ENCODE results near the gene CRBN. TPM values are rescaled to one million over a fixed set of nuclear protein-coding genes. Genes with fewer than 3 reads are reported as not detected.

CRBN gene
- total RNA-seq, 4 donors from 2014 or later = 56.1 to 205 (median 124) TPM

- TF ChIP-seq EP300 (IDR thresholded peaks at IDR 0.05) = no peak
- no peak for TF ChIP-seq POLR2A (IDR thresholded peaks at IDR 0.05)
- TF ChIP-seq CTCF (IDR thresholded peaks at IDR 0.05) = no peak
- no peak for TF ChIP-seq POLR2AphosphoS5 (IDR thresholded peaks at IDR 0.05)
- H3K27me3 ChIP-seq = no peaks in the 10 kb centered on the region
- H3K9me3 ChIP-seq = no peaks in the 10 kb centered on the region
- WGBS, 2 donors (ENCODE audit: low coverage in 1 of 2) = 69 to 71% methylated on average over 4 to 5 of the region's 5 CpGs
- H3K36me3 ChIP-seq = peaks cover 0 to 35% of the 10 kb centered on the region in 2 donors
- H3K4me1 ChIP-seq = peaks cover 0 to 32% (median 7%) of the 10 kb centered on the region in 3 donors
- no peak overlapping the region for H3K27ac ChIP-seq
- H3K4me3 ChIP-seq = no peak overlapping the region
- ATAC-seq = no peak
Observed at GRCh38 chr3:3129579-3129978, 49.9 kb downstream of the CRBN start.

GRCh38 chr3:3127432-3128010 is 52.0 kb downstream of the CRBN start:
- Histone ChIP-seq H3K27ac (peak overlapping the region; percentile 66 to 96 (median 92)), H3K4me1 (peaks cover 0 to 32% (median 7%) of the 10 kb centered on the region in 3 donors), H3K36me3 (peaks cover 0 to 28% of the 10 kb centered on the region in 2 donors), H3K4me3 (peak overlapping the region; percentile 59 to 92), H3K9me3 (no peaks in the 10 kb centered on the region), H3K27me3 (no peaks in the 10 kb centered on the region)
- ATAC-seq = no peak
- TF ChIP-seq CTCF (IDR thresholded peaks at IDR 0.05) = no peak
- TF ChIP-seq EP300 (IDR thresholded peaks at IDR 0.05) = no peak
- TF ChIP-seq POLR2A (IDR thresholded peaks at IDR 0.05) = no peak
- no peak for TF ChIP-seq POLR2AphosphoS5 (IDR thresholded peaks at IDR 0.05)
- WGBS, 2 donors (ENCODE audit: low coverage in 1 of 2) = 52 to 94% methylated on average over 4 to 11 of the region's 20 CpGs

GRCh38 chr3:3126477-3127431 is 52.7 kb downstream of the CRBN start, which contains the start of gene TRNT1:
Gene TRNT1, plus strand, starts transcription at chr3:3126940. Its CDS starts 2,101 bp downstream, at chr3:3129041.
- H3K36me3 ChIP-seq = peaks cover 0 to 28% of the 10 kb centered on the region in 2 donors
- H3K9me3 ChIP-seq = no peaks in the 10 kb centered on the region
- peak within 1 kb of the TSS; percentile 59 to 92 for H3K4me3 ChIP-seq
- WGBS, 2 donors (ENCODE audit: low coverage in 1 of 2) = 2 to 5% methylated on average over 5 to 19 of the region's 100 CpGs
- peak; percentile 99 for ATAC-seq
- H3K27ac ChIP-seq = peak within 1 kb of the TSS; percentile 66 to 96 (median 92)
- TF ChIP-seq POLR2AphosphoS5 (IDR thresholded peaks at IDR 0.05) (peak; percentile 98), EP300 (IDR thresholded peaks at IDR 0.05) (no peak), POLR2A (IDR thresholded peaks at IDR 0.05) (peak; percentile 93 to 94), CTCF (IDR thresholded peaks at IDR 0.05) (peak in 1 of 4 experiments; percentile 18)
- peaks cover 0 to 32% (median 7%) of the 10 kb centered on the region in 3 donors for H3K4me1 ChIP-seq
- no peaks in the 10 kb centered on the region for H3K27me3 ChIP-seq

- WGBS, 2 donors (ENCODE audit: low coverage in 1 of 2) = 88 to 90% methylated on average over 18 to 20 of the region's 24 CpGs
- ATAC-seq = no peak
Observed at GRCh38 chr3:3125977-3126376, 53.5 kb downstream of the CRBN start.

DNA sequence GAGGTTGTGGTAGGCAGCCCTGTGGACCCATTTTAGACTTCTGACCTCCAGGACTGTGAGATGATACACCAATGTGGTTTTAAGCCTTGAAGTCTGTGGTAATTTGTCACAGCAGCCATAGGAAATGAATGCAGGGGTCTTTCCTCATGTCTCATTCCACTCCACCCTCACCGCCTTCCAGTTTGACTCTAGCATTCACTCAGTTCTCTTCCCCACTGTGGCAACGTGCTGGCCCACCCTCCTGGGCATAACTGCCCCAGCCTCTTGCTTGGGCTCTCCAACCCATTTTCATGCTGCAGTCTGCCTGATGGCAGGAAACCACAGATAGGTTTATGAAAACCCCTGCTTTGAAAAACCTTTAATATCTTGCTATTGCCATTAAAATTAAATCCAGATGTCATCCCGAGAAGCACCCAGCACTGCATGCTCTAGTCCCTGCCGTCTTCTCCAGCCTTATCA is 60.1 kb downstream of the CRBN start:
- Histone ChIP-seq H3K4me3 (no peak overlapping the region), H3K36me3 (no peaks in the 10 kb centered on the region), H3K27ac (no peak overlapping the region), H3K9me3 (no peaks in the 10 kb centered on the region), H3K4me1 (no peaks in the 10 kb centered on the region), H3K27me3 (peaks cover 6% of the 10 kb centered on the region)
- ATAC-seq = no peak
- TF ChIP-seq EP300 (IDR thresholded peaks at IDR 0.05) (no peak), POLR2AphosphoS5 (IDR thresholded peaks at IDR 0.05) (no peak), POLR2A (IDR thresholded peaks at IDR 0.05) (no peak), CTCF (IDR thresholded peaks at IDR 0.05) (no peak)
- 65 to 81% methylated on average over 4 of the region's 4 CpGs for WGBS, 2 donors (ENCODE audit: low coverage in 1 of 2)

More at GRCh38 chr3:3125977-3126376, 53.5 kb downstream of the CRBN start:
- no peaks in the 10 kb centered on the region for H3K9me3 ChIP-seq
- H3K4me3 ChIP-seq = peak overlapping the region; percentile 59 to 92
- H3K36me3 ChIP-seq = peaks cover 0 to 23% of the 10 kb centered on the region in 2 donors
- H3K27ac ChIP-seq = peak overlapping the region; percentile 66 to 96 (median 92)
- peaks cover 0 to 32% (median 7%) of the 10 kb centered on the region in 3 donors for H3K4me1 ChIP-seq
- TF ChIP-seq POLR2A (IDR thresholded peaks at IDR 0.05) = no peak
- no peak for TF ChIP-seq POLR2AphosphoS5 (IDR thresholded peaks at IDR 0.05)
- TF ChIP-seq EP300 (IDR thresholded peaks at IDR 0.05) = no peak
- no peaks in the 10 kb centered on the region for H3K27me3 ChIP-seq
